Cardiac fibroblast (primary cell): ENCODE measurements around the gene PEX14.

Experiments used
- DNase-seq, 2 donors: peaks; one replicate each; pipeline versions ENCODE4 v3.0.0 to v3.0.0-alpha.2; 2010; ENCODE audit warnings: low read depth in 2 of 2
- H3K4me3 ChIP-seq, 2 donors: replicated peaks in 1 of 2; 1 replicate in 1 of 2; 2 replicates in 1 of 2; pipeline ENCODE4 v1.5.1; 2011; ENCODE audit warnings: low read depth in 2 of 2, low read length in 2 of 2, mild to moderate bottlenecking in 2 of 2, moderate library complexity in 1 of 2
- TF ChIP-seq, protein P1 (sequence below): IDR thresholded peaks from one replicate; pipeline ENCODE4 v1.5.1; 2011; ENCODE audit warnings: low read depth, mild to moderate bottlenecking, low read length, inconsistent platforms

The PEX14 gene

DNA sequence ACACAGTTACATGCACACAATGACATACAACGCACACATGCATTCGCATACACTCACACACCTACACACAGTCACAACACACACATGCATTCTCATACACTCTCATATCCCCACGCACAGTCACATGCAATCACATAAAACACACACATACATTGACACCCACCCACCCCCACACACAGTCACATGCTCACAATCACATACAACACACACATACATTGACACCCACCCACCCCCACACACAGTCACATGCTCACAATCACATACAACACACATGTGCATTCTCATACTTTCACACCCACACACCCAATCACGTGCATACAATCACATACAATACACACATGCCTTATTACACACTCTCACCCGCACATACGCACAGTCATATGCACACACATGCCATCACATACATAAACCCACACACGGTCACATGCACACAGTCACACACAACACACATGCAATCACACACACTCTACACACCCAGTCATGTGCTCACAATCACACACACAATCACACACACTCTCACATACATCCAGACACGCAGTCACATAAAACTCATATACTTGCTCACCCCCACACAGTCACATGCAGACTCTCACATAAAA lies 187.4 kb downstream of the PEX14 start:
- no peak overlapping the region for H3K4me3 ChIP-seq
- no peak for DNase-seq
- TF ChIP-seq, protein P1, sequence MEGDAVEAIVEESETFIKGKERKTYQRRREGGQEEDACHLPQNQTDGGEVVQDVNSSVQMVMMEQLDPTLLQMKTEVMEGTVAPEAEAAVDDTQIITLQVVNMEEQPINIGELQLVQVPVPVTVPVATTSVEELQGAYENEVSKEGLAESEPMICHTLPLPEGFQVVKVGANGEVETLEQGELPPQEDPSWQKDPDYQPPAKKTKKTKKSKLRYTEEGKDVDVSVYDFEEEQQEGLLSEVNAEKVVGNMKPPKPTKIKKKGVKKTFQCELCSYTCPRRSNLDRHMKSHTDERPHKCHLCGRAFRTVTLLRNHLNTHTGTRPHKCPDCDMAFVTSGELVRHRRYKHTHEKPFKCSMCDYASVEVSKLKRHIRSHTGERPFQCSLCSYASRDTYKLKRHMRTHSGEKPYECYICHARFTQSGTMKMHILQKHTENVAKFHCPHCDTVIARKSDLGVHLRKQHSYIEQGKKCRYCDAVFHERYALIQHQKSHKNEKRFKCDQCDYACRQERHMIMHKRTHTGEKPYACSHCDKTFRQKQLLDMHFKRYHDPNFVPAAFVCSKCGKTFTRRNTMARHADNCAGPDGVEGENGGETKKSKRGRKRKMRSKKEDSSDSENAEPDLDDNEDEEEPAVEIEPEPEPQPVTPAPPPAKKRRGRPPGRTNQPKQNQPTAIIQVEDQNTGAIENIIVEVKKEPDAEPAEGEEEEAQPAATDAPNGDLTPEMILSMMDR = no peak

DNA sequence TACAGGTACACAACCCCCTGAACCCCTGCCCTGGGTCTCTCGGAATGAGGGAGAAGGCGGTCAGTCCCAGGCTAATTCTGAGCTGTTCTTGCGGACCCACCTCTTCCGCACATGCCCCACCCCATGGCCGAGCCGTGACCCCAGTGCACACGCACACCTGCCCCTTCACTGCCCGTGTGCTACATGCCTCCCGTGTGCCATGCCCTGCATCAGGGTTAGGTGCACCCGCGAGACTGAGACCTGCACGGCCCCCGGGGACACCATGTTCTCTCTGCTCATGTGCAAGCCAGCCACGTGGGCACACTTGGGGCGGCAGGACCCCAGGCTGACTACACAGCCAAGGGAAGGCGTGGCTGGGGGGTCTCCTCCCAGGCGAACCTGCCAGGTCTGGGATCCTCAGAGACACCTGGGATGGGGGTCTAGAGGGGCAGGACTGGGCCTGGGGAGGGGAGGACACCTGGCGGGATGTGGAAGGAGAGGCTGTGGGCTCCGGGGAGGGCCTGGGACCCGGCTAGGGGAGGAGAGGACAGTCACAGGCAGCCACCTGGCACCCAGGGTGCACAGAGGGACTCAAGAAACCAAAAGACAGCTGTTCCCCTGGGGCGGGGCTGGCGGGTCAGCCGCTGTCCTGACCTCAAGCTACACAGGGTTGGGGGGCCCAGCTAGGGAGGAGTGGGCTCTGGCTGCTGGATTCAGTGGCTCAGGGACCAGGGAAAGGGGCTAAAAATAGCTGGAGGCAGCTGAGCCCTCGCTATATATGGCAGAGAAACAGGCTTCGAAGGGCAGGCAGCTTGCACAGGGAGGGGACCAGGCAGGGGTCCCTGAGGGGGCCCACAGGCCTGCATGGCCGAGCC lies 188.3 kb downstream of the PEX14 start:
- no peak overlapping the region for H3K4me3 ChIP-seq
- DNase-seq = no peak
- TF ChIP-seq, protein P1 = no peak

DNA sequence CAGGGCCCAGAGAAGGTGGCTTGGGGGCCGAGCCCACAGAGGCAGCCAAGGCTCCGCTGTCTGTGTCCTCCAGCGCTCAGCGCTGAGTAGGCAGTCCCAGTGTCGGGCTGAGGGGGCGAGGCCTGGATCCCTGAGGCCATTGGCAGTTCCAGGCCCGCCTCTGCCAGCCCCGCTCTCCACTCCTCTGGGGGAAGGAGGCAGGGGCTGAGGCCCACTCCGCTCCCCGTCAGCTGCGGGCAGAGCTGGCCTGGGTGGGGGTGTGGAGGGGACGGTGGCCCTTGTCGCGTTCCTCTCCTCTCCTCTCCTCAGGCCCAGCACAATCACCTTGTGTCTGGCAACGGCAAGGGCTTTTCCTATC lies 188.9 kb downstream of the PEX14 start:
- TF ChIP-seq, protein P1 = no peak
- peak in 1 of 2 donors; percentile 34 for DNase-seq
- no peak overlapping the region for H3K4me3 ChIP-seq

DNA sequence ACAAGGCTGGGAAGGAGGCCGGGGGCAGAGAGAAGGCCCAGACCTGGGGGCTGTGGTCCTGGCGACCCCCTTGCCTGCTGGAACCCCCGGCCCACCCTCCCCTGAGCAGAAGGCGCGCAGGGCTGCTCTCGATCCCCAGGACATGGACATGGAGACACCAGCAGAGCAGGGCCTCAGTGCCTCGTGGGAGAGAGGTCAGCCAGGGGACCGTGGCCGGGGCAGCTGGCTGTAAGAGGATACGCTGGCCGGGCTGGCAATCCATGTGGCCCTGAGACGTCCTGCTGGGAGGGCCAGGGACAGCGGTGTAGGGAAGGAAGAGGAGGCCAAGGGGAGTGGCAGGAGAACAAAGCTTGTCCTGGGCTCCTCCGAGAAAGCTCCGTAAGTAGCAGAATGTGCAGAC lies 189.5 kb downstream of the PEX14 start:
- TF ChIP-seq, protein P1 = no peak
- DNase-seq = no peak
- H3K4me3 ChIP-seq = no peak overlapping the region

DNA sequence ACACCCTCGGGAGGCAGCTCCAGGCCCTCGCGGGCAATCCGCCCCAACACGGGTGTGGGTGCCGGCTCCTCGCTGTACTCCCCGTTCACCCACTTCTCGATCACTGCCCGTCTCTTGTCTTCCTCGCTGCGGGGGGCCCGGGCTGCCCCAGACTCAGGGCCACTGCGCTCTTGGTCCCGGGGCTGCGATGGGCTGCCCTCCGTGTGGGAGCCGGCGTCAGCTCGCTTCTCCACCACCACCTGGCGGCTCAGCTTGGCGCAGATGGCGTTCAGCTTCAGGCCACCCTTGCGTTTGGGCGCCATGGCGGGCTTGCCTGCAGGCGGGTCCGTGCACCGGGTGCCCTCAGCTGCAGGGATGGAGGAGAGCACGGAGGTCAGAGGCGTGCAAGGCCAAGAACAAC lies 190.5 kb downstream of the PEX14 start:
- H3K4me3 ChIP-seq = no peak overlapping the region
- TF ChIP-seq, protein P1 = no peak

DNA sequence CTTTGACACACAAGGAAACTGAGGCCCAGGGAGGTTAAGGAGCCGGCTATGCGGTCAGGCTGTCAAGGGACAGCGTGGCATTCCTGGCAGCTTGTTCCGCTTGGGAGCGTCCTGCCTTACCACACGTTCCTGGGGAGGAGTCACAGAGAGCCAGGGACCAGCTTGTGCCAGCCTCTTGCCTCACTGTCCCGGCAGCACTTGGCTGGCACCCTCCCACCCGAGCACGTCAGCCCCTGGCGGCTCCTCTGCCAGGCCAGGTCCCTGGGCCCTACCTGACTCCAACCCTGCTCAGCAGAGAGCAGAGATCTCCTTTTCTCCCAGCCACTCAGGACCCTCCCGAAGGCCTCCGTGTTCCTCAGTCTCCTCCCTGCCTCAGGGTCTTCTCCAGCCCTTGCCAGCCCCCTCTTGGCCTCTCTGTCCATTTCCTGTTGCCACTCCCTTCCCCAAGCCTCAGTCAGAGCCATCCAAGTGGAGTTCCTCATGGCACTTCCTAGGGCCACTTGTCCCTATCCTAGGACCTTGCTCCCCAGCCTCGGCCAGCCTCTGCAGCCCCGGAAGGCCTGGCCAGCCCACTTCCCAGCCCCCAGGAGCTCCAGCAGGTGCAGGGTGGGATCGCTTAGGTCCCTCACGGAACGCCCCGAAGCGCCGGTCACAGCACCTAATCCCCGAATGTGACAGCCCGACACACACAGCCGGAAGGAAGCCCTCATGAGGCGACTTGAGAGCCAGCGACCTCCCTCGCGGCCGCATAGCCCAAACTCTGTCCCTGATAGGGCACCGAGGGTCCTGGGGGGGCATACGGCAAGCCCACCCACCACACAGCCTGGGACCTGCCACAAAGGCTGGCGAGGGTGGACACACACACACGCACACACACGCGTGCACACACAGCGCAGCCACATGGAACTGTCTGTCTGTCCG lies 191.4 kb downstream of the PEX14 start:
- TF ChIP-seq, protein P1 = no peak
- DNase-seq = no peak
- H3K4me3 ChIP-seq = no peak overlapping the region

More for the DNA sequence above, 190.5 kb downstream of the PEX14 start:
- no peak for DNase-seq
